SU-DHL-6 (cell line): ENCODE data around the gene MRPL20.
"Not testable (repeated sequence)": the region's sequence is repeated elsewhere in the genome, so short reads cannot be mapped to it uniquely, and the experiment has no call there.

Experiments
- H2AFZ ChIP-seq: fragments of 200-600 bp; sonication (generic); 2 replicates; pipeline ENCODE4 v1.6.1; 2014; ENCODE audit warnings: low read depth, mild to moderate bottlenecking, moderate library complexity, mixed read lengths, antibody characterized with exemption, low read length; ENCODE audit not compliant: severe bottlenecking
- H3F3A ChIP-seq: fragments of 200-600 bp; shearing (Covaris generic); 2 replicates; pipeline ENCODE4 v1.6.0; 2016; ENCODE audit warnings: antibody characterized with exemption, mild to moderate bottlenecking; ENCODE audit not compliant: insufficient read depth
- H3K27ac ChIP-seq: fragments of 200-600 bp; sonication (generic); 2 replicates; pipeline ENCODE4 v1.5.1; 2016; ENCODE audit warnings: low read depth, mild to moderate bottlenecking, low read length, moderate library complexity, mixed read lengths
- H3K27me3 ChIP-seq: fragments of 200-600 bp; sonication (generic), shearing (Covaris generic); 2 replicates; pipeline ENCODE4 v1.6.0; 2014; ENCODE audit warnings: mild to moderate bottlenecking, low read length
- H3K36me3 ChIP-seq: fragments of 200-600 bp; sonication (generic); 2 replicates; pipeline ENCODE4 v1.6.1; 2014; ENCODE audit warnings: mild to moderate bottlenecking, low read length, mixed read lengths
- H3K4me2 ChIP-seq: fragments of 300-600, 200-600 bp; shearing (Covaris generic), sonication (generic); 2 replicates; pipeline ENCODE4 v1.6.0; 2014; ENCODE audit warnings: low read length, low read depth, mild to moderate bottlenecking; ENCODE audit not compliant: poor library complexity, severe bottlenecking
- H3K4me3 ChIP-seq: fragments of 200-600 bp; sonication (generic); 2 replicates; pipeline ENCODE4 v1.5.1; 2014; ENCODE audit warnings: antibody characterized with exemption, low read length, mild to moderate bottlenecking, mixed read lengths; ENCODE audit not compliant: insufficient read depth, poor library complexity, severe bottlenecking
- H3K79me2 ChIP-seq: fragments of 200-600 bp; sonication (generic); 2 replicates; pipeline ENCODE4 v1.6.1; 2014; ENCODE audit warnings: mild to moderate bottlenecking, low read length, moderate library complexity; ENCODE audit not compliant: insufficient read depth
- H3K9ac ChIP-seq: fragments of 200-600 bp; sonication (generic); 2 replicates; pipeline ENCODE4 v1.7.0; 2014; ENCODE audit warnings: mild to moderate bottlenecking, low read length
- H3K9me2 ChIP-seq: fragments of 200-600 bp; sonication (generic); replicated peaks from 2 replicates; pipeline ENCODE4 v1.6.1; 2014; ENCODE audit warnings: low read length; ENCODE audit not compliant: insufficient read depth
- H3K9me3 ChIP-seq: fragments of 200-600 bp; sonication (generic); 2 replicates; pipeline ENCODE4 v1.6.1; 2014; ENCODE audit warnings: low read length, mixed read lengths; ENCODE audit not compliant: insufficient read depth
- H4K20me1 ChIP-seq: fragments of 200-600 bp; sonication (generic); 2 replicates; pipeline ENCODE4 v1.6.1; 2014; ENCODE audit warnings: low read depth, mild to moderate bottlenecking, antibody characterized with exemption, low read length, moderate library complexity, mixed read lengths
- CTCF ChIP-seq: fragments of 200-600 bp; sonication (generic); IDR thresholded peaks from one replicate; pipeline ENCODE4 v1.5.1; 2017; ENCODE audit warnings: antibody characterized with exemption, mild to moderate bottlenecking, low read length, moderate library complexity; ENCODE audit not compliant: insufficient read depth, poor library complexity, severe bottlenecking
- EZH2phosphoT487 ChIP-seq: fragments of 200-600 bp; sonication (generic), shearing (Covaris generic); conservative IDR thresholded peaks from 2 replicates; pipeline ENCODE4 v1.6.1; 2018; ENCODE audit warnings: mild to moderate bottlenecking, antibody characterized with exemption, low read length, moderate library complexity, mixed read lengths

Gene MRPL20

GRCh38 chr1:1415751-1416150 is 8.7 kb upstream of the MRPL20 start:
- Histone ChIP-seq H3F3A (no peaks in the 10 kb centered on the region), H3K27ac (no peak overlapping the region), H3K4me2 (no peak overlapping the region), H3K79me2 (no peaks in the 10 kb centered on the region), H3K27me3 (no peaks in the 10 kb centered on the region), H4K20me1 (no peaks in the 10 kb centered on the region), H3K4me3 (no peak overlapping the region), H2AFZ (no peak overlapping the region), H3K36me3 (no peaks in the 10 kb centered on the region), H3K9me3 (no peaks in the 10 kb centered on the region), H3K9me2 (no peaks in the 10 kb centered on the region), H3K9ac (no peak overlapping the region)
- no peak for TF ChIP-seq EZH2phosphoT487
- no peak for TF ChIP-seq CTCF

GRCh38 chr1:1412311-1412902 is 5.3 kb upstream of the MRPL20 start:
- not testable (repeated sequence) for H3K36me3 ChIP-seq, H3K4me2 ChIP-seq, H3K4me3 ChIP-seq, H3K27me3 ChIP-seq, H3F3A ChIP-seq, H2AFZ ChIP-seq, H3K27ac ChIP-seq, H3K9me2 ChIP-seq, H3K9me3 ChIP-seq, H4K20me1 ChIP-seq, H3K9ac ChIP-seq
- H3K79me2 ChIP-seq = peaks cover 21% of the 10 kb centered on the region

- Histone ChIP-seq H3K27ac (no peak overlapping the region), H3K9me2 (no peaks in the 10 kb centered on the region), H3K79me2 (peaks cover 26% of the 10 kb centered on the region), H3K27me3 (no peaks in the 10 kb centered on the region), H4K20me1 (0 out of 2 replicates have a peak, but pooled peaks cover 7% of the 10 kb centered on the region), H3K4me2 (no peak overlapping the region), H3K9ac (no peak overlapping the region), H3F3A (peaks cover 6% of the 10 kb centered on the region; the same call in 1 of the 2 replicates), H3K36me3 (0 out of 2 replicates have a peak, but pooled peaks cover 5% of the 10 kb centered on the region), H2AFZ (no peak overlapping the region), H3K4me3 (no peak overlapping the region), H3K9me3 (no peaks in the 10 kb centered on the region)
- TF ChIP-seq EZH2phosphoT487 (no peak), CTCF (no peak)
These were observed 4.5 kb upstream of the MRPL20 start for GRCh38 chr1:1411626-1412025.

GRCh38 chr1:1410238-1410637 is 3.1 kb upstream of the MRPL20 start:
- not testable (repeated sequence) for H3K9me3 ChIP-seq, H3K4me3 ChIP-seq, H3K36me3 ChIP-seq, H3K9ac ChIP-seq, H3K27me3 ChIP-seq, H3K9me2 ChIP-seq, H4K20me1 ChIP-seq, H3F3A ChIP-seq, H2AFZ ChIP-seq, H3K27ac ChIP-seq, H3K4me2 ChIP-seq
- peaks cover 40% of the 10 kb centered on the region for H3K79me2 ChIP-seq
